HEK293 (cell line): ENCODE results near the gene TGFB2.

ENCODE experiments used
- CTCF ChIA-PET: fragments of 350-600 bp; formaldehyde crosslinking; extraction: SDS; loops from one replicate; lab custom pipeline; 2021; ENCODE audit warnings: antibody characterized with exemption; lab: Yijun Ruan, JAX
- POLR2A ChIA-PET: fragments of 300-600 bp; formaldehyde crosslinking; extraction: SDS; loops from one replicate; lab custom pipeline; 2020; ENCODE audit warnings: antibody characterized with exemption, inconsistent platforms; lab: Yijun Ruan, JAX
- H3K27ac ChIP-seq: fragments of 200-500 bp; sonication (Bioruptor generic); 2 replicates; pipeline ENCODE4 v1.5.1; 2014; ENCODE audit warnings: low read depth, low read length, control low read depth, inconsistent platforms; ENCODE audit errors: extremely low read depth
- H3K36me3 ChIP-seq, 2 experiments: fragments of 200-500 bp in 1 of 2; sonication (Bioruptor generic) in 1 of 2; 1 replicate in 1 of 2; 2 replicates in 1 of 2; pipeline ENCODE4 v1.5.1; 2014 to 2017; ENCODE audit warnings: inconsistent platforms in 2 of 2, low read length in 2 of 2; ENCODE audit not compliant: control insufficient read depth in 2 of 2, insufficient read depth in 1 of 2
- H3K4me1 ChIP-seq: fragments of 200-500 bp; sonication (Bioruptor generic); 2 replicates; pipeline ENCODE4 v1.5.1; 2014; ENCODE audit warnings: mild to moderate bottlenecking, low read length, inconsistent platforms; ENCODE audit not compliant: control insufficient read depth, insufficient read depth
- H3K4me3 ChIP-seq: 2 replicates; pipeline ENCODE4 v1.5.1; 2011; ENCODE audit warnings: low read depth, mild to moderate bottlenecking, control low read depth, low read length, moderate library complexity
- H3K9me3 ChIP-seq: fragments of 200-500 bp; sonication (Bioruptor generic); 2 replicates; pipeline ENCODE4 v1.5.1; 2014; ENCODE audit warnings: low read depth, low read length, inconsistent platforms; ENCODE audit not compliant: control insufficient read depth, insufficient read depth
- EGR2 ChIP-seq: fragments of 450-650 bp; formaldehyde crosslinking; IDR thresholded peaks from 2 replicates; pipeline ENCODE4 v1.5.1; 2016; ENCODE audit warnings: low read depth, missing biosample characterization, missing genetic modification characterization
- HOXC10 ChIP-seq: sonication (generic); formaldehyde crosslinking; IDR thresholded peaks from 2 replicates; pipeline ENCODE4 v1.8.1; 2023; ENCODE audit warnings: mild to moderate bottlenecking, missing genetic modification reagents
- OSR2 ChIP-seq: fragments of 450-650 bp; formaldehyde crosslinking; IDR thresholded peaks from 2 replicates; pipeline ENCODE4 v1.5.1; 2016; ENCODE audit warnings: missing biosample characterization, missing genetic modification characterization
- PBX3 ChIP-seq: sonication (generic); formaldehyde crosslinking; IDR thresholded peaks from 2 replicates; pipeline ENCODE4 v1.8.1; 2022; ENCODE audit warnings: mild to moderate bottlenecking, moderate library complexity, missing genetic modification reagents
- YY2 ChIP-seq: fragments of 450-650 bp; formaldehyde crosslinking; IDR thresholded peaks from 2 replicates; pipeline ENCODE4 v1.5.1; 2016; ENCODE audit warnings: missing biosample characterization, missing genetic modification characterization
- ZBTB26 ChIP-seq: fragments of 450-650 bp; formaldehyde crosslinking; optimal IDR thresholded peaks from 2 replicates; pipeline ENCODE3; 2016; ENCODE audit warnings: missing biosample characterization, mild to moderate bottlenecking, missing genetic modification characterization
- ZIC2 ChIP-seq: fragments of 450-650 bp; formaldehyde crosslinking; IDR thresholded peaks from 2 replicates; pipeline ENCODE4 v1.5.1; 2016; ENCODE audit warnings: missing biosample characterization, missing genetic modification characterization
- ZNF132 ChIP-seq: fragments of 450-650 bp; formaldehyde crosslinking; IDR thresholded peaks from 2 replicates; pipeline ENCODE4 v1.5.1; 2017; ENCODE audit warnings: missing biosample characterization, missing genetic modification characterization, borderline replicate concordance
- ZNF133 ChIP-seq: fragments of 450-650 bp; formaldehyde crosslinking; IDR thresholded peaks from 2 replicates; pipeline ENCODE4 v1.5.1; 2016; ENCODE audit warnings: missing biosample characterization, missing genetic modification characterization
- ZNF174 ChIP-seq: fragments of 450-650 bp; formaldehyde crosslinking; IDR thresholded peaks from 2 replicates; pipeline ENCODE4 v1.5.0; 2017; ENCODE audit warnings: missing biosample characterization, mild to moderate bottlenecking, missing genetic modification characterization
- ZNF221 ChIP-seq: fragments of 450-650 bp; formaldehyde crosslinking; IDR thresholded peaks from 2 replicates; pipeline ENCODE4 v1.5.1; 2017; ENCODE audit warnings: missing biosample characterization, missing genetic modification characterization, borderline replicate concordance
- ZNF239 ChIP-seq: fragments of 450-650 bp; formaldehyde crosslinking; IDR thresholded peaks from 2 replicates; pipeline ENCODE4 v1.5.1; 2016; ENCODE audit warnings: missing biosample characterization, missing genetic modification characterization
- ZNF404 ChIP-seq: fragments of 450-650 bp; formaldehyde crosslinking; IDR thresholded peaks from 2 replicates; pipeline ENCODE4 v1.5.1; 2017; ENCODE audit warnings: missing biosample characterization, missing genetic modification characterization
- ZNF423 ChIP-seq: fragments of 450-650 bp; formaldehyde crosslinking; IDR thresholded peaks from 2 replicates; pipeline ENCODE4 v1.5.1; 2016; ENCODE audit warnings: missing biosample characterization, missing genetic modification characterization
- ZNF529 ChIP-seq: fragments of 450-650 bp; formaldehyde crosslinking; IDR thresholded peaks from 2 replicates; pipeline ENCODE4 v1.5.1; 2017; ENCODE audit warnings: missing genetic modification characterization, missing biosample characterization; ENCODE audit not compliant: insufficient replicate concordance
- ZNF544 ChIP-seq: fragments of 450-650 bp; formaldehyde crosslinking; IDR thresholded peaks from 2 replicates; pipeline ENCODE4 v1.5.0; 2017; ENCODE audit warnings: missing biosample characterization, missing genetic modification characterization
- ZNF571 ChIP-seq: fragments of 450-650 bp; formaldehyde crosslinking; IDR thresholded peaks from 2 replicates; pipeline ENCODE4 v1.5.0; 2017; ENCODE audit warnings: missing biosample characterization, missing genetic modification characterization
- ZNF624 ChIP-seq: fragments of 450-650 bp; formaldehyde crosslinking; IDR thresholded peaks from 2 replicates; pipeline ENCODE4 v1.5.1; 2017; ENCODE audit warnings: missing biosample characterization, missing genetic modification characterization
- ZNF639 ChIP-seq: fragments of 450-650 bp; formaldehyde crosslinking; IDR thresholded peaks from 2 replicates; pipeline ENCODE4 v1.5.1; 2016; ENCODE audit warnings: missing biosample characterization, missing genetic modification characterization
- ZNF776 ChIP-seq: fragments of 450-650 bp; formaldehyde crosslinking; IDR thresholded peaks from 2 replicates; pipeline ENCODE4 v1.5.0; 2017; ENCODE audit warnings: missing biosample characterization, missing genetic modification characterization, borderline replicate concordance
- ZNF791 ChIP-seq: fragments of 450-650 bp; formaldehyde crosslinking; IDR thresholded peaks from 2 replicates; pipeline ENCODE4 v1.5.1; 2016; ENCODE audit warnings: missing biosample characterization, missing genetic modification characterization
- ZNF792 ChIP-seq: fragments of 450-650 bp; formaldehyde crosslinking; IDR thresholded peaks from 2 replicates; pipeline ENCODE4 v1.5.1; 2016; ENCODE audit warnings: missing biosample characterization, missing genetic modification characterization
- TF ChIP-seq, protein P1 (sequence below): fragments of 450-650 bp; formaldehyde crosslinking; IDR thresholded peaks from 2 replicates; pipeline ENCODE4 v1.5.1; 2017; ENCODE audit warnings: missing biosample characterization, missing genetic modification characterization
- TF ChIP-seq, protein P2 (sequence below): fragments of 450-650 bp; formaldehyde crosslinking; IDR thresholded peaks from 2 replicates; pipeline ENCODE4 v1.5.1; 2017; ENCODE audit warnings: missing biosample characterization, missing genetic modification characterization

TGFB2 gene

GRCh38 chr1:218305472-218306064, 39.6 kb upstream of the TGFB2 start (continued):
- TF ChIP-seq, protein P1, sequence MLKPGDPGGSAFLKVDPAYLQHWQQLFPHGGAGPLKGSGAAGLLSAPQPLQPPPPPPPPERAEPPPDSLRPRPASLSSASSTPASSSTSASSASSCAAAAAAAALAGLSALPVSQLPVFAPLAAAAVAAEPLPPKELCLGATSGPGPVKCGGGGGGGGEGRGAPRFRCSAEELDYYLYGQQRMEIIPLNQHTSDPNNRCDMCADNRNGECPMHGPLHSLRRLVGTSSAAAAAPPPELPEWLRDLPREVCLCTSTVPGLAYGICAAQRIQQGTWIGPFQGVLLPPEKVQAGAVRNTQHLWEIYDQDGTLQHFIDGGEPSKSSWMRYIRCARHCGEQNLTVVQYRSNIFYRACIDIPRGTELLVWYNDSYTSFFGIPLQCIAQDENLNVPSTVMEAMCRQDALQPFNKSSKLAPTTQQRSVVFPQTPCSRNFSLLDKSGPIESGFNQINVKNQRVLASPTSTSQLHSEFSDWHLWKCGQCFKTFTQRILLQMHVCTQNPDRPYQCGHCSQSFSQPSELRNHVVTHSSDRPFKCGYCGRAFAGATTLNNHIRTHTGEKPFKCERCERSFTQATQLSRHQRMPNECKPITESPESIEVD (tag by site-specific recombination) = no peak
- TF ChIP-seq ZNF544 (tag by site-specific recombination) (no peak), ZNF174 (tag by site-specific recombination) (no peak), ZNF791 (tag by site-specific recombination) (no peak), ZNF529 (tag by site-specific recombination) (no peak), ZNF624 (tag by site-specific recombination) (no peak), ZBTB26 (tag by site-specific recombination) (no peak), ZNF776 (tag by site-specific recombination) (no peak), ZNF792 (tag by site-specific recombination) (no peak)

- POLR2A ChIA-PET = no interaction called here
- CTCF ChIA-PET = interaction anchor here (0.6 to 0.7 kb wide), 3 partner anchors 138 to 1820 kb away, joined by 3 to 5 read pairs (median 3); no protein-coding TSS in a partner anchor
Measured at GRCh38 chr1:218312509-218312908, 32.6 kb upstream of the TGFB2 start.

More at GRCh38 chr1:218312509-218312908, 32.6 kb upstream of the TGFB2 start:
- Histone ChIP-seq H3K9me3 (no peaks in the 10 kb centered on the region), H3K27ac (no peak overlapping the region), H3K4me3 (no peak overlapping the region), H3K4me1 (no peaks in the 10 kb centered on the region), H3K36me3 (peaks cover 0 to 22% of the 10 kb centered on the region in 2 experiments; a peak in 2 of 3 replicates)
- TF ChIP-seq EGR2 (tag by site-specific recombination) = no peak
- TF ChIP-seq ZNF404 (tag by site-specific recombination) = no peak
- TF ChIP-seq OSR2 = no peak
- TF ChIP-seq ZNF639 = no peak
- TF ChIP-seq ZNF133 = no peak
- TF ChIP-seq ZNF239 (tag by site-specific recombination) = no peak
- TF ChIP-seq HOXC10 (CRISPR knock-in tag) = no peak
- no peak for TF ChIP-seq ZBTB26 (tag by site-specific recombination)
- TF ChIP-seq ZIC2 (tag by site-specific recombination) = no peak
- TF ChIP-seq, protein P2, sequence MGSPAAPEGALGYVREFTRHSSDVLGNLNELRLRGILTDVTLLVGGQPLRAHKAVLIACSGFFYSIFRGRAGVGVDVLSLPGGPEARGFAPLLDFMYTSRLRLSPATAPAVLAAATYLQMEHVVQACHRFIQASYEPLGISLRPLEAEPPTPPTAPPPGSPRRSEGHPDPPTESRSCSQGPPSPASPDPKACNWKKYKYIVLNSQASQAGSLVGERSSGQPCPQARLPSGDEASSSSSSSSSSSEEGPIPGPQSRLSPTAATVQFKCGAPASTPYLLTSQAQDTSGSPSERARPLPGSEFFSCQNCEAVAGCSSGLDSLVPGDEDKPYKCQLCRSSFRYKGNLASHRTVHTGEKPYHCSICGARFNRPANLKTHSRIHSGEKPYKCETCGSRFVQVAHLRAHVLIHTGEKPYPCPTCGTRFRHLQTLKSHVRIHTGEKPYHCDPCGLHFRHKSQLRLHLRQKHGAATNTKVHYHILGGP = no peak
- no peak for TF ChIP-seq ZNF423 (tag by site-specific recombination)
- no peak for TF ChIP-seq PBX3 (CRISPR knock-in tag)
- TF ChIP-seq ZNF544 (tag by site-specific recombination) = no peak
- TF ChIP-seq YY2 (tag by site-specific recombination) = no peak
- no peak for TF ChIP-seq ZNF132 (tag by site-specific recombination)
- no peak for TF ChIP-seq ZNF221 (tag by site-specific recombination)
- TF ChIP-seq ZNF571 (tag by site-specific recombination) = no peak
